Measurements from ENCODE around the gene RAD51B. TPM values are rescaled to one million over a fixed set of nuclear protein-coding genes. Genes with fewer than 3 reads are reported as not detected.

RAD51B gene
- total RNA-seq, 1 donor from 2014 or later = 28.5 TPM

DNA sequence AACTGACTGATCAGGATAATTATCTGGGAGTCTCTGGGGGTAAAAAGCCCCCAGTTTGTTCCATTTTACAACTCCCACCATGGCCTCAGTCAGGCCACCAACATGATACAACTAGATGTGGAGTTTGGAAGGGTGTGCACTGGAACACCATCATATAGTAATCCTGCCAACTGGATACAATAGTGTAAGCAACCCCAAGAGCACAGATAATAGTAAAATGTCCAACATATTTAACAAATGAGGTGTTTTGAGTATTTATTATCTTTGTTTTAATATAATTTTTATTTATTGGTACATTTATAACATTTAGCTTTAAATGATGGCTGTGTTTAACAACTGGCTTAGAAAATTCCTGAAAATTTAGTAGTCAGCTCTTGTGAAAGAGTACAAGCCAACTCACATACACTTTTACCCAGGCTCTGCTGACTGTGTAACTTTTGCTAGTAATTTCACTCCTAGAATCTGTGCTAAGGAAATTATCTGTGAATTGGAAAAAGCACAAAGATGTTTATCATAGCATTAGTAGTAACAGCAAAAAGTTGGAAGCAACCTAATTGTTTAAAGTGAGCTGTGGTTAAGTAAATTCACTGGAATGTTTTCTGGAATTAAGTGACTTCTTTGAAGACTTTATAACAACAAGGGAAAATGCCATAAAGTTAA, 196.8 kb downstream of the RAD51B start:
- H3K27me3 ChIP-seq = no peaks in the 10 kb centered on the region
- H3K4me3 ChIP-seq = no peak overlapping the region
- TF ChIP-seq POLR2AphosphoS5 (IDR thresholded peaks at IDR 0.05; ENCODE audit: insufficient read depth in 1 of 2, low read depth in 1 of 2) (peak in 1 of 2 donors; percentile 42), POLR2A (IDR thresholded peaks at IDR 0.05) (no peak)
- TF ChIP-seq, protein P1, sequence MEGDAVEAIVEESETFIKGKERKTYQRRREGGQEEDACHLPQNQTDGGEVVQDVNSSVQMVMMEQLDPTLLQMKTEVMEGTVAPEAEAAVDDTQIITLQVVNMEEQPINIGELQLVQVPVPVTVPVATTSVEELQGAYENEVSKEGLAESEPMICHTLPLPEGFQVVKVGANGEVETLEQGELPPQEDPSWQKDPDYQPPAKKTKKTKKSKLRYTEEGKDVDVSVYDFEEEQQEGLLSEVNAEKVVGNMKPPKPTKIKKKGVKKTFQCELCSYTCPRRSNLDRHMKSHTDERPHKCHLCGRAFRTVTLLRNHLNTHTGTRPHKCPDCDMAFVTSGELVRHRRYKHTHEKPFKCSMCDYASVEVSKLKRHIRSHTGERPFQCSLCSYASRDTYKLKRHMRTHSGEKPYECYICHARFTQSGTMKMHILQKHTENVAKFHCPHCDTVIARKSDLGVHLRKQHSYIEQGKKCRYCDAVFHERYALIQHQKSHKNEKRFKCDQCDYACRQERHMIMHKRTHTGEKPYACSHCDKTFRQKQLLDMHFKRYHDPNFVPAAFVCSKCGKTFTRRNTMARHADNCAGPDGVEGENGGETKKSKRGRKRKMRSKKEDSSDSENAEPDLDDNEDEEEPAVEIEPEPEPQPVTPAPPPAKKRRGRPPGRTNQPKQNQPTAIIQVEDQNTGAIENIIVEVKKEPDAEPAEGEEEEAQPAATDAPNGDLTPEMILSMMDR (IDR thresholded peaks at IDR 0.05) = no peak
- H3K4me1 ChIP-seq = peaks cover 27% of the 10 kb centered on the region
- intact Hi-C loops (cut with DNase I) = no loop called here
- H3K27ac ChIP-seq = peak overlapping the region; percentile 37
- no peaks in the 10 kb centered on the region for H3K9me3 ChIP-seq
- DNase-seq (ENCODE audit: extremely low spot score in 2 of 2) = no peak
- H3K36me3 ChIP-seq = no peaks in the 10 kb centered on the region

DNA sequence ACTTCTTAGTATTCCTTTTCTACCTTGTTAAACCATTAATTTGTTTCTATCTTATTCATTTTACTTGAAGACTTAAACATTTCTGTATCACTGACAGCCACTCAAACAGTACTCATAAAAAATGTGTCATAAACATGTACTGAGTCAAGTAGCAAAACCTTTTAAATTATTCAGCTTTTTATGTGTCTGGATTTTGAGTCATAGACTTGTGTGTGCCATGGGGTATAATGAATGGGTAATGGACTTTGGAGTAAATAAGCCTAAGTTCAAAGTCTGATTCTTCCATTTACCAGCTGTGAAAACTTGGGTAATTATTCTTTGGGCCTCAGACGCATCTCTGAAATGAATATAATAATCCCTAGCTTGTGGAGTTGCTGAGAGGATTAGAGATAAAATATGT, 199.0 kb downstream of the RAD51B start:
- Histone ChIP-seq H3K9me3 (no peaks in the 10 kb centered on the region), H3K27ac (no peak overlapping the region), H3K27me3 (no peaks in the 10 kb centered on the region), H3K4me3 (no peak overlapping the region), H3K36me3 (no peaks in the 10 kb centered on the region), H3K4me1 (peaks cover 10% of the 10 kb centered on the region)
- intact Hi-C loops (cut with DNase I) = no loop called here
- DNase-seq (ENCODE audit: extremely low spot score in 2 of 2) = no peak
- TF ChIP-seq POLR2A (IDR thresholded peaks at IDR 0.05) = no peak
- TF ChIP-seq, protein P1 (IDR thresholded peaks at IDR 0.05) = no peak
- peak in 1 of 2 donors; percentile 17 for TF ChIP-seq POLR2AphosphoS5 (IDR thresholded peaks at IDR 0.05; ENCODE audit: insufficient read depth in 1 of 2, low read depth in 1 of 2)

DNA sequence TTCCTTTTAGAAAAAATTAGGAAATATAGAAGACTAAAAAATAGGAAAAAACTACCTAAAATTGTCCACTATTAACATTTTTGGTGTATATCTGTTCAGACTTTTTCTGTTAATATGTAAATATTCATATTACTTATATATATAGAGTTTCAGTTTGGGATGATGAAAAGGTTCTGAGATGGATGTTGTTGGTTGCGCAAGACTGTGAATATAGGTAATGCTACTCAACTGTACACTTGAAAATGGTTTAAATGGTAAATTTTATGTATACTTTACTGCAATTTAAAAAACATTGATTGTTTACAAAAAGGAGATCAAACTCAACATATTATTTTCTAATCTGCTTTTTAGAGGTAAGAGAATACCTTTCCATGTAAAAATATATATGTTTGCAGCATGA, 200.9 kb downstream of the RAD51B start:
- Histone ChIP-seq H3K4me3 (no peak overlapping the region), H3K27ac (no peak overlapping the region), H3K4me1 (peaks cover 10% of the 10 kb centered on the region), H3K36me3 (no peaks in the 10 kb centered on the region), H3K27me3 (no peaks in the 10 kb centered on the region), H3K9me3 (no peaks in the 10 kb centered on the region)
- DNase-seq (ENCODE audit: extremely low spot score in 2 of 2) = no peak
- TF ChIP-seq POLR2A (IDR thresholded peaks at IDR 0.05) = no peak
- TF ChIP-seq, protein P1 (IDR thresholded peaks at IDR 0.05) = no peak
- TF ChIP-seq POLR2AphosphoS5 (IDR thresholded peaks at IDR 0.05; ENCODE audit: insufficient read depth in 1 of 2, low read depth in 1 of 2) = no peak
- intact Hi-C loops (cut with DNase I) = no loop called here

DNA sequence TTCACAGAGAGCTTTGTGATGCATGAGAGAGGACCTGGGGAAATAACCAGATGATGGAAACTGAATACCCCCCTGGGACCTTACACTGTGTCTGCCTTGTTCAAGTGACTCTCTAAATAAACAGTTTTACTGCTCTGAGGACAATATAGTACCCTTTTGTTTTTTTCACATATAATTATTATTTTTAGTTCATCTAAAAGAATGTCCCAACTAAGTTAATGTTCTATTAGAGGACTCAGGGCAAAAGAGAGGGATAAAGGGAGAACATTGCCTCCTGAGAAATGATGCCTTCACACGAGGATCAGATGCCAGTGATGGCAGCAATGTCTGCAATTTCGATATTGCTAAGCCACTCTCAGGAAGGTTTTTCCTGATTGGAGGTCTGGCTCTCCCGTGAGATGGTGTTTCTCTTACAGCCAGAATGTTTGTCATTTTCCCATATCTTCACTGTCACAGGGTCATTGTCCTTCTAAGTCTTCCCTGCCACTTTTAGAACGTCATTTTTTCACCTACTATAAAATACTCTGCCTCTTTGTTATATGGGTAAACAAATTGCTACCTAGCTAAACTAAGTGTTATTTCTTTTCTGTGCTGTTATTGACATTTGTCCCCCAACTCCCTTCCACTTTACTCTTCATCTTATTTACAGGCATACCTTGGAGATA, 201.6 kb downstream of the RAD51B start:
- H3K9me3 ChIP-seq = no peaks in the 10 kb centered on the region
- H3K4me1 ChIP-seq = peaks cover 10% of the 10 kb centered on the region
- H3K27me3 ChIP-seq = no peaks in the 10 kb centered on the region
- no peak for TF ChIP-seq POLR2A (IDR thresholded peaks at IDR 0.05)
- TF ChIP-seq, protein P1 (IDR thresholded peaks at IDR 0.05) = no peak
- no peak for TF ChIP-seq POLR2AphosphoS5 (IDR thresholded peaks at IDR 0.05; ENCODE audit: insufficient read depth in 1 of 2, low read depth in 1 of 2)
- H3K4me3 ChIP-seq = no peak overlapping the region
- H3K27ac ChIP-seq = no peak overlapping the region
- no peaks in the 10 kb centered on the region for H3K36me3 ChIP-seq
- DNase-seq (ENCODE audit: extremely low spot score in 2 of 2) = no peak
- intact Hi-C loops (cut with DNase I) = no loop called here

DNA sequence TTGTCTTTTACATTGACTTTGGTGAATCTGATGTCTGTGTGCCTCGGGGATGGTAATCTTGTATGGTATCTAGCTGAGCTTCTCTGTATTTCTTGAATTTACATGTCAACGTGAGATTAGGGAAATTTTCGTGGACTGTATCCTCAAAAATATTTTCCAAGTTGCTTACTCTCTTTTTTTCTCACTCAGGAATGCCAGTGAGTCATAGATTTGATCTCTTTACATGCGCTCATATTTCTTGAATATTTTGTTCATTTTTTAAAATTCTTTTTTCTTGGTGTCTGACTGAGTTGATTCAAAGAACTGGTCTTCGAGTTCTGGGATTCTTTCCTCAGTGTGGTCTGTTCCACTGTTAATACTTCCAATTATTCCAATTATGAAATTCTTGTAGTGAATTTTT, 207.7 kb downstream of the RAD51B start:
- DNase-seq (ENCODE audit: extremely low spot score in 2 of 2) = no peak
- Histone ChIP-seq H3K9me3 (no peaks in the 10 kb centered on the region), H3K4me1 (no peaks in the 10 kb centered on the region), H3K4me3 (no peak overlapping the region), H3K27me3 (no peaks in the 10 kb centered on the region), H3K36me3 (no peaks in the 10 kb centered on the region), H3K27ac (no peak overlapping the region)
- no peak for TF ChIP-seq POLR2AphosphoS5 (IDR thresholded peaks at IDR 0.05; ENCODE audit: insufficient read depth in 1 of 2, low read depth in 1 of 2)
- intact Hi-C loops (cut with DNase I) = no loop called here

Measured in vagina (tissue), 2 donors.